GM03348 (cell line): Measurements from ENCODE around the gene TYROBP.
"Not testable (repeated sequence)": the region's sequence is repeated elsewhere in the genome, so short reads cannot be mapped to it uniquely, and the experiment has no call there.

Experiments used
- DNase-seq: peaks from one replicate; pipeline ENCODE4 v3.0.0; 2012; ENCODE audit warnings: low spot score

TYROBP gene

DNA sequence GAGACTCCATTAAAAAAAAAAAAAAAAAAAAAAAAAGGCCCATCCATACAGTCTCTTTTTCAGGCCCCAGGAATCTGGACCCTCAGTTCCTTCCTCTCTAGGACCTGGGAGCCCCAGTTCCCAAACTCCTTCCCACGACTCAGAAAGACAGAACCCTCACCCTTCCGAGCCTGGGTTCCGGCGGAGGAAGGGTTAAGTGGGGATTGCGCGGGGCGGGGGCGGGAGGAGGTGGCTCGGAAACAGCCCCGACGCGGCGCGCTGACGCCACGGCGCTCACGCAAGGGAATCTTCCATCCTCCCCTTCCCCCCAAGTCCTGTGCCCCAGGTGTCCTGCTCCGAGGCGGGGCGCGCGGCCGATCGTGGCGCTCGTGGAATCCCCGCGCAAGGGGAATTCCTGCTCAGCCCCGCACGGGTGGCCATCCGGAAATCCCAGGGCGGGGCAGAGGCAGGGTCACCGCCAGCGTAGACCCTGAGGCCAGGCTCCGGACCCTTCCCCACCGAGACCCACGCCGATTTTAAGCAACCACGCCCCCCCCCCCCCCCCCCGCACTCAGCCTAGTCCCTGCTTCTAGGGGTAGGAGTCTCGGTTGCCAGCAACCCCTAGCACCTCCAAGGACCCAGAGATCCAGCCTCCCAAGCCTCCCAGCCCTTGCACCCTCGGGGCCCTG, 8.4 kb downstream of the TYROBP start:
- peak; percentile 95 for DNase-seq

DNA sequence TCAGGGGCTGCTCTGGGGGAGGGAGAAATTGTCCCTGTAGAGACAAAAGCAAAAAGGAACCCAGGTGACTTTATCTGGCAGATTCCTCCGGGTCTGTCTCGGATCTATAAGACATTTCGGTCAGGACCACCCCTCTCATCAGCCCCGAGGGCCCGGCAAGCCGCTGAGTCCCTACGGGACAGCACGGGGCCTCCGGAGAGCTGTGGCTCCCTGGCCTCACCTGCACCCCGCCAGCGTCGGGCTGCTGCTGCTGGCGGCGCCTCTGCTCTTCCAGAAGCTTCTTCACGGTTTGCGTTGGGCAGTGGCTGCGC, 9.6 kb downstream of the TYROBP start:
- DNase-seq = peak; percentile 36

DNA sequence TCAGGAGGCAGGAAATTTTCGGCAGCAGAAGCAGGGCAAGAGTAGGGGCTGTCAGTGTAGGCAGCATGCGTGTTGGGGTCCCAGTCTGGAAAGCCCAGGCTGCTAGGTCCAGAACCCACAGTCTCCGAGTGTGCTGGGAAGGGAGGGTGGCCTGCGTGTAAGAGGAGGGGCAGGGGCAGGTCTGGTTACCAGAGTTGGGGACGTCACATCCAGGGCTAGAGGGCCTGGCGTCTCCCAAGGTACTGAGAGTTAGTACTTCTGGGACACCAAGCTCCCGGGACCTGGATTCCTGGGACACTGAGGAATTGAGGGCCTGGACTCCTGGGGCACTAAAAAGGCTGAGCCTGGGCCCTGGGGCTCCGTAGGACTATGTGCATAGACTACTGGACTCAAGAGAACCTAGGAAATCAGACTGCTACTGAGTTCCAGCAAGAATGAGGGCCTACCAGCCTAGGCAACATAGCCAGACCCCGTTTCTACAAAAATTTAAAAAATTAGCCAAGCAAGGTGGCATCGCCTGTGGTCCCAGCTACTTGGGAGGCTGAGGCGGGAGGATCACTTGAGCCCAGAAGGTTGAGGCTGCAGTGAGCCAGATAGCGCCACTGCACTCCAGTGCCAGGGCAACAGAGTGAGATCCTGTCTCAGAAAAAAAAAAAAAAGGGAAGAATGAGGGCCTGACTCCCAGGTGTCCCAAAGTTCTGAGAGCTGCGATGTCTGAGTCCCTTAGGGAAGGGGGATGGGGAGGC, 10.2 kb downstream of the TYROBP start:
- DNase-seq = no peak

DNA sequence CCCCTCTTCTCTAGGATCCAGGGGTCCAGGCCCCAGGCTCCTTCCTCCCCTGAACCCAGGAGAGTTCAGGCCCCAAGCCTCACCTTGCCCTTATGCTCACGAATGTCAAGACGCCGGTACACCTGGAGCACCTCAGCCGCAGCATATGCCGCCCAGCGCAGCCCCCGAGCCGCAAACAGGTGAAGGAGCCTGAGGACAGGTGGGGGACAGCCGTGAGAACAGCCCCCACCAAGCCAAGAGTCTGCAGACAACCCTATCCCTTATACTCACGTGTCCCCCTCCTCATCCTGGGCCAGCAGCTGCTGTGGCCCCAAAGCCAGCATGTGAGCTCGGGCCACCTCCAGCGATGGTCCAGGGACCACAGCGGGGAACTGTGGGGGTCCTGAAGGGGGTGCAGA, 11.5 kb downstream of the TYROBP start:
- DNase-seq = no peak

DNA sequence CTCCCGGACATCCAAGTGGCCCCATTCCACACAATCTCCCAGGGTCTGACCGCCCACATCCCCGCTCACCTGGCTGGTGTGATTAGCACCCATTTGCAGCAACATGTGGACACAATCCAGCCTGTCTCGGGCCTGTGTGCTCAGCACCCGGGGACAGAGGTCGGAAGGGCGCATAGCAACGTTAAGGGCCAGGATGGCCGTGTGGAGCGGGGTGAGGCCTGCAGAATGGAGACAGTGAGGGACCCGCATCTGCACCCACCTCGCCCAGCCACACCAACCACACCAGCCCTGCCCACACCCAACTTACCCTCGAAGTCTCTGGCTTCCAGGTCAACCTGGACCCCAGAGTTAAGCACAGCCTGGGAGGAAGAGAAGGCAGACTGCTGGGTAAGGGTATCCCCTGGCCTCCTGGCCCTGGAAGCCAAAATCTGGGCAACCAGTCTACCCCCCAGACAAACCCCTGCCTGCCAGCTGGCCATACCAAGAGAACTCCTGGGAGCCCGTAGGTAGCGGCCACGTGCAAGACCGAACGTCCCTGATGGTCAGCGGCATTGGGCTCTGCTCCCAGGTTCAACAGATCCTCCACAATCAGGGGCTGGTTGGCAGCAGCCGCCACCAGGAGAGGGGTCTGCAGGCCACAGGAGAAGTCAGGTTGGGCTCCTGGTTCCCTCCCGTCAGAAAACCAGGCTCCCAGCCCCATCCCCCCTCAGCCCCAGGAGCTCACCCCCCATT, 12.0 kb downstream of the TYROBP start:
- no peak for DNase-seq

DNA sequence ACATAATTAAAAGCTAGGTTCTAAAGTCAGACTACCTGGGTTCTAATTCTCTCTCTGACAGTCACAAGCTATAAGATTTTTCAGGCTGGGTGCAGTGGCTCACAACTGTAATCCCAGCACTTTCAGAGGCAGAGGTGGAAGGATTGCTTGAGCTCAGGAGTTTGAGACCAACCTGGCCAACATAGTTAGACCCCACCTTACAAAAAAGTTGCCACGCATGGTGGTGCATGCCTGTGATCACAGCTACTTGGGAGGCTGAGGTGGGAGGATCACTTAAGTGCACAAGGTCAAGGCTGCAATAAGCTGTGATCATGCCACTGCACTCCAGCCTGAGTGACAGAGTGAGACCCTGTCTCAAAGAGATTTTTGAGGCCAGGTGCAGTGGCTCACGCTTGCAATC, 13.8 kb downstream of the TYROBP start:
- no peak for DNase-seq

DNA sequence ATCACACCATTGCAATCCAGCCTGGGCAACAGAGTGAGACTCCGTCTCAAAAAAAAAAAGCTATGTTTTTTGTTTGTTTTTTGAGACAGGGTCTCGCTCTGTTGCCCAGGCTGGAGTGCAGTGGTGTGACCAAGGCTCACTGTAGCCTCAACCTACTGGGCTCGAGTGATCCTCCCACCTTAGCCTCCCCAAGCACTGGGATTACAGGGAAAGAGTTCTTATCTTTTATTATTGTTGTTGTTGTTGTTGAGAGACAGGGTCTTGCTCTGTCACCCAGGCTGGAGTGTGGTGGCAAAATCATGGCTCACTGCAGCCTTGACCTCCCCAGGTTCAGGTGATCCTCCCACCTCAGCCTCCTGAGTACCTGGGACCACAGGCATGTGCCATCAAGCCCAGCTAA, 16.3 kb downstream of the TYROBP start:
- DNase-seq = not testable (repeated sequence)

DNA sequence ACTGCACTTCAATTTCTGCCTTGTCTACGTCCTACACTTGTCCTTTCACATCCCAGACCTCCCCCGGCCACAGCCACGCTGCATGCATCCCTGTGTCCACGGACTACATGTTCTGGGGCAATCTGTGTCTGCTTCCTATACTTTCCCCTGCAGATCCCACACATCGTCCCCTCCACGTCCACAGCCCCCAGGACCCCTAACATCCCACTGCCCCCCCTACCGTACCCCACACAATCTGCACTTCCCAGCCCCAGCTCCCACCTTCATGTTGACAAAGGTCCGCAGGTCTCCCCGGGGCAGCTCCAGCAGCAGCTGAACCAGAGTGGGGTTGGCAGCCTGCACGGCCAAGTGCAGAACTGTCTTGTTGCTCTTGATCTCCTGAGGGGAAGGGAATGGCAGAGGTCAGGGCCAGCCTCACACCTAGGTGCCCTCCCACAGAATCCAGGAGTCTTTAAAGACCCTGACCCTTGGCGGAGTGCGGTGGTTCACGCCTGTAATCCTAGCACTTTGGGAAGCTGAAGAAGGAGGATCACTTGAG, 17.9 kb downstream of the TYROBP start:
- DNase-seq = no peak

DNA sequence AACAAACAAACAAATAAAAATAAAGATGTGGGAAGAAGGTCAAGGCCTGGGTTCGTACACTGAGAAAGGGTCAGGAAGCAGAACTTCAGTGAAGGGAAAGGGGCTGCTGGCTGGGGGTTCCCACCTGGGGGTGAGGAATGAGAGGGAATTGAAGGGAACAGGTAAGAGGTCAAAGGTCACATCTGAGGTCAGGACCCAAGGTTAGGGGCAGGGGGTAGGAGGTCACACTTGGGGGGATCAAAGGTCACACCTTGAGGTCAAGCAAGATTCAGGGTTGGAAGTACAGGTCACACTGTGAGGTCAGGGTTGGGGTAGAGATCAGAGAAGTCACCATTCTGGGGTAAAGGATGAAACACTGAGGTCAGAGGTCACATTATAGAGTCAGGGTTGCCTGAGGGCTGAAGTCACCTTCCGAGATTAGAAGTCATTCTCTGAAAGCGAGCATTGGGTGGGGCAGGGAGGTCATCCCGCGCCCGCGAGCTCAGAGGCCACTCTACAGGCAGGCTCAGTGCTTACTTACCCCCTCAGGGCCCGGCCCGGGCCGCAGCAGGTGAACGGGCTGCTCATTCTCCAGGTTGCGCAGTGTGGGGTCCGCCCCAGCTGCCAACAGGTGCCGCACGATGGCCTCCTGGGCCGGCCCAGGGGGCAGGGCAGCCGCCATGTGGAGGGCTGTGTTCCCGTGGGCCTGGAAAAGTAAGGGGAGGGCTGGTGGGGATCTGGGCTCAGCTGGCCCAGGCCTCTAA, 18.6 kb downstream of the TYROBP start:
- DNase-seq = no peak

DNA sequence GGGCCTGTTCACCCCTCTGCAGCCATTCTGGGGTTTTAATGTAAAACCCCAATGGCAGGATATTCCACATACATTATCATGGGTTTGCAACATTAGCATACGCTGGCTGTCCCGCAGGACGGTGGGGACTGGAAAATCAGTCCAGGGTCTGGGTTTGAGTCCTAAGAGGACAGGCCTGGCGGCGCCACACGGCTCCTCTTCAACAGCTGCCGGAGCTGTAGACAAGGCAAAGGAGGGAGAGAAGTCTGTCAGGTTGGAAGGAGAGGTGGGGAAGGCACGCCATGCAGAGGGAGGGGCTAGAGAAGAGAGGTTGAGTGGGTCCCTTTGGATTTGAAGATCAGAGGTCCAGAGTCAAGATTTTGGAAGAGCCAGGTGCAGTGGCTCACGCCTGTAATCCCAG, 19.7 kb downstream of the TYROBP start:
- DNase-seq = no peak

DNA sequence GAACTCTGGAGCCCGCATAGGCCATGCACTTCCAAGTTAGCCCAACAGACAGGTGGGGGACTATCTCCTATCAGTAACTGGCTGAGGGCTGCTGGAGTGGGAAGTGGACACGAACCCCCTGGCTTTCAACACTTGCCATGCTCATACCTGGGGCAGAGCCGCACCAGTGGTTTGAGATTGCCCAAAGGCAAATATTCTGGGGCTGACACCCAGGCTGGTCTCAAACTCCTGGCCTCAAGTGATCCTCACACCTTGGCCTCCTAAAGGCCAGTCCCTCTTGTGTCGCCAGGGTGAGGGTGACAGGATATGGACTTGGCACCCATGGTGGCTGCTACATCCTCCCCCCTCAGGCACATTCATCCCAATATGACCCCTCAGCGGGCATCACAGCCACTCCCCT, 20.9 kb downstream of the TYROBP start:
- DNase-seq = no peak

DNA sequence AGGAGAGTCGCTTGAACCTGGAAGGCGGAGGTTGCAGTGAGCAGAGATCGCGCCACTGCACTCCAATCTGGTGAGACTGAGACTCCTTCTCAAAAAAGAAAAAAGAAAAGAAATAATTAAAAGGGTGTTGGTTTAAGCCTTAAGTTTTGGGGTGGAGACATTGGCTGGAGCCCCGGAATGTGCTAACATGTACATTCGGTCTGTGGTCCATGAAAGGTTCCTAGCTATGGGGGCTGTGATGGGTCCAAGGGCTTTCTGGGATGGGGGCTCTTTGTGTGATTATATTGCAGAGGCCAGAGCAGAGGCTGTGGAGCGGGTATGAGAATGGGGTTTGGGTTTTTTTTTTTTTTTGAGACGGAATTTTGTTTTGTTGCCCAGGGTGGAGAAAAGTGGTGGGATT, 22.2 kb downstream of the TYROBP start:
- DNase-seq = no peak

DNA sequence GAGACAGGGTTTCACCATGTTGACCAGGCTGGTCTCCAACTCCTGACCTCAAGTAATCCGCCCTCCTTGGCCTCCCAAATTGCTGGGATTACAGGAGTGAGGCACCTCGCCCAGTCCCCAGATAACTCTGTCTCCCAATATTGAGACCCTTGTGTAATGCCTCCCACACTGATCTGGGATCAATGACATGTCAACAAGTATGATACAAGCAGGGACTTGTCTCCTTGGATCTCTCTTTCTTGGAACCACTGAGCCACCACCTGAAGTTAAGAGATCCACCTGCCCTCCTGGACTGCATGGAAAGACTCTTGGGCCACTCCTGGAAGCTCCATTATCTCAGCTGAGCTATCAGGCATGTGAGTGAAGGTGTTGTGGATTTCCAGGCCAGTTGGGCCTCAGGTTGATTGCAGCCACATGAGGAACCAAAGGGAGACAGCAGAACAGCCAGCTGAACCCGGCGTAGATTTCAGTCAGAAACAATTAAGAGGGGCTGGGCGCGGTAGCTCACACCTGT, 22.8 kb downstream of the TYROBP start:
- no peak for DNase-seq

DNA sequence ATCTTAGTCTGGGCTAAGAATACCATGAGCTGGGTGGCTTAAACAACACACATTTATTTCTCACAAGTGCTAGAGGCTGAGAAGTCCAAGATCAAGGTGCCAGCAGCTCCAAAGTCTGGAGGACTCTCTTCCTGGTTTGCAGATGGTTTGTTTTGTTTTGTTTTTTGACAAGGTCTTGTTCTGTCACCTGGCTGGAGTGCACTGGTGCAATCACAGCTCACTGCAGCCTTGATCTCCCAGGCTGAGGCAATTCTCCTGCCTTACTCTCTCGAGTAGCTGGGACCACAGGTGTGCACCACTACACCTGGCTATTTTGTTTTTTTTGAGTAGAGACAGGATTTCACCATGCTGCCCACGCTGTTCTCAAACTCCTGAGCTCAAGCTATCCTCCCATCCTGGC, 24.2 kb downstream of the TYROBP start:
- DNase-seq = no peak

DNA sequence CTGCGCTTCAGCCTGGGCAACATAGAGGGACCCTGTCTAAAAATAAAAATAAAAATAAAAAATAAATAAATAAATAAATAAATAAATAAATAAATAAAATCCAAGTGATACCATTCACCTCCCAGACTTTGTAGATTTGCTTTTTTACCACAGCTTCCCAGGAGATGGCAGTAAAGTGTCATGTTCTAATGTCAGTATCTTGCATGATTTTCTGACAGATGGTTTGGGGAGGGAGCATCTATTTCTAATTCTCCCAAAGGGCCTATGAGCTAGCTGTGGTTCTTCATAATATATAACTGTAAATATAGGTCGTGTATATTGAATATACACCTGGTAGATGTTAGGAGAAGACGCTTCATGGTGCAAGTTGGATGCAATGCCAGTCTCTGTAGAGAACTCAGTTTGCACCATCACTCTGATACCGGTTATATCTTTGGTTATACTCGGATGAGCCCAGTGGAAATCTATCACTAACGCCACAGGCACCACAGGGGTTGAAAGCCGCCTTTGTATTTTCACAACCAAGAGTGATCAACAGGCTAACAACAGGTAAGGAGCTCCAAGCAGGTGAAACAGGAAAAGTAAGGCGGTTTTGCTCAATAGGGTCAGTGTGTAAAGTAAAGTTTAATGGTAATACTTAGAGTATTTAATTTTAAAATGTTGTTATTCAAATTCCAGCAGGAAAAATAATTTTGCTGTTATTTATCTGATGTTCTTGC, 25.8 kb downstream of the TYROBP start:
- peak; percentile 82 for DNase-seq

DNA sequence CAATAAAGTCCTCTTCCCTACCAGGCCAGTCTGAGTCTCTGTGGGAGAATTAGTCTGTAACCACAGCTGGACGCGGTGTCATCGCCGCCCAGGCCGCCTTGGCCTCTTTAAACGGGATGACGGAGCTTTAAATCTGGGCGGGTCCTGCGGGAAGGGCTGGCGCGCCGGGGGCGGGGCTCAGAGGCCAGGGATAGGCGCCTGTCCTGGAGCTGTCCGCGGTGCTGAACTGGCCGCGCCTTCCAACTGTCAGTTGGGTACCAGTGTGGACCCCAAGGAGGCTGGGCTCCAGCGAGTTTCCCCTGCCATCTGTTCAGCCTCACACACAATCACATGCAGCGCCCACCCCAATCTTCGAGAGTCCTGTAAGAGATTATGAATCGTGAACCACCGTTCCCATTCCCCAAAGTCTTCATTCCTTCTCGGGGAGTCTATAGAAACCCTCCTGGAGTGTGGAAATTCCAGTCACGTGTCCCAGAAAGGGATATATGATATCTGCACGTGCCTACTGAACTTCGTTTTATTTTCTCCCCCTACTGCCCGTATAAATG, 28.3 kb downstream of the TYROBP start:
- DNase-seq = peak; percentile 97

DNA sequence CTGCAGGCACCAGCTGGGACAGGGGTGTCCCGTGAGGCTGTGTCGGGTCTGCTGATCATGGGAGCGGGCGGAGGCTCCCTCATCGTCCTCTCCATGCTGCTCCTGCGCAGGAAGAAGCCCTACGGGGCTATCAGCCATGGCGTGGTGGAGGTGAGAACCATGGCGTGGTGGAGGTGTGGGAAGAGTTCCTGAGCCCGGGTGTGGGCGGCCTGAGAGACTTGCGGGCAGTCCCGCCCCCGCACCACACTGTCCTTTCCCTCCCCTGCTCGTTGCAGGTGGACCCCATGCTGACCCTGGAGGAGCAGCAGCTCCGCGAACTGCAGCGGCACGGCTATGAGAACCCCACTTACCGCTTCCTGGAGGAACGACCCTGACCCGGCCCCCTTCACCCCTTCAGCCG, 29.0 kb downstream of the TYROBP start:
- no peak for DNase-seq

DNA sequence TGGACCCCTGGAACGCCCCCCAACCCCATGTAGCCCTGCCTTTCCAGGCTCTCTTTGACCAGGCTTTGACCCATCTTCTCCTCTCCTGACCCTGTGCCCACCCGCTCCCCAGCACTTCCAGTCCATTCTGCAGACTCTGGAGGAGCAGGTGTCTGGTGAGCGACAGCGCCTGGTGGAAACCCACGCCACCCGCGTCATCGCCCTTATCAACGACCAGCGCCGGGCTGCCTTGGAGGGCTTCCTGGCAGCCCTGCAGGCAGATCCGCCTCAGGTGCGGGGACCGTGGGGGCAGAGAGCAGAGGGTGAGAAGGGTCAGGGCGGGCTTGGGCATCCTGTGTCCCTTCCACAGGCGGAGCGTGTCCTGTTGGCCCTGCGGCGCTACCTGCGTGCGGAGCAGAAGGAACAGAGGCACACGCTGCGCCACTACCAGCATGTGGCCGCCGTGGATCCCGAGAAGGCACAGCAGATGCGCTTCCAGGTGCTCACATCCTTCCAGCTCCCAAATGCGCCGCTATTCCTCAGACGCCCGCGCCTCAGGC, 33.6 kb downstream of the TYROBP start:
- no peak for DNase-seq

DNA sequence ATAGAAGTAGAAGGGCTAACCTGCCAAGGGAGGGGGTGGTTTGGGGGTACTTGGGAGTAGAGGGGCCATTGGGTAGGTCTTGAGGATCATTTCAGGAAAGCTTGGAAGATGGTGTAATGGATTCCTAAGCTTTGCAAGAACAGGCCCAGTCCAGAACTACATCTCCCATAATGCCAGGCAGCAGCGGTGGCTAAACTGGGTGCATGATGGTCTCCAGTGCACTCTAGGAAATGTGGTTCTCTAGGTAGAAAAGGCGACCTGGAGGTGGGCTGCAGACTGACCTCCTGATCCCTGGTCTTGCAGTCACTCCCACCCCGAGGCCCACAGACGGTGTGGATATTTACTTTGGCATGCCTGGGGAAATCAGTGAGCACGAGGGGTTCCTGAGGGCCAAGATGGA, 35.9 kb downstream of the TYROBP start:
- no peak for DNase-seq

DNA sequence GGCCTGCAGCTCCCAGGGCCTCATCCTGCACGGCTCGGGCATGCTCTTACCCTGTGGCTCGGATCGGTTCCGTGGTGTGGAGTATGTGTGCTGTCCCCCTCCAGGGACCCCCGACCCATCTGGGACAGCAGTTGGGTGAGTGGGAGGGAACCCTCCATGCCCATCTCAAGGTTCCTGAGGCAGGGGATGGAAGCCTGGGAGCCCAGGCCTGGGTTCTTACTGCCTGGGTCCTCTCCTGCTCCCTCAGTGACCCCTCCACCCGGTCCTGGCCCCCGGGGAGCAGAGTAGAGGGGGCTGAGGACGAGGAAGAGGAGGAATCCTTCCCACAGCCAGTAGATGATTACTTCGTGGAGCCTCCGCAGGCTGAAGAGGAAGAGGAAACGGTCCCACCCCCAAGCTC, 36.5 kb downstream of the TYROBP start:
- no peak for DNase-seq

DNA sequence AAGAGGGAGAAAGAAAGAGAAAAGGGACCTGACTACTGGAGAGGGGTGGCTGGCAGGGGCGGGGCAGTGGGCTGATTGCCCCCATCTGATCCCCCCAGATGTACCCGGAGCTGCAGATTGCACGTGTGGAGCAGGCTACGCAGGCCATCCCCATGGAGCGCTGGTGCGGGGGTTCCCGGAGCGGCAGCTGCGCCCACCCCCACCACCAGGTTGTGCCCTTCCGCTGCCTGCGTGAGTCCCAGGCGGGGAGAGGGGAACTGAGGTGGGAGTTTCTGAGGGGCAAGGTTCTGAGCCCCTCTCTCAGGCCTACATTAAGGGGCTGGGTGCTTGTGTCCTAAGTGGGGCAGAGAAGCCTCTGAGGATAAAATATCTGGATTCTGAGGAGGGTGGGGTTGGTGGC, 37.3 kb downstream of the TYROBP start:
- no peak for DNase-seq
